ENCODE results near the gene OR2K2. TPM values are rescaled to one million over a fixed set of nuclear protein-coding genes. Genes with fewer than 3 reads are reported as not detected.

OR2K2 gene
- total and polyA plus RNA-seq, 2 donors (not counting 1 experiment from before 2014, with no cell fraction given): not detected

DNA sequence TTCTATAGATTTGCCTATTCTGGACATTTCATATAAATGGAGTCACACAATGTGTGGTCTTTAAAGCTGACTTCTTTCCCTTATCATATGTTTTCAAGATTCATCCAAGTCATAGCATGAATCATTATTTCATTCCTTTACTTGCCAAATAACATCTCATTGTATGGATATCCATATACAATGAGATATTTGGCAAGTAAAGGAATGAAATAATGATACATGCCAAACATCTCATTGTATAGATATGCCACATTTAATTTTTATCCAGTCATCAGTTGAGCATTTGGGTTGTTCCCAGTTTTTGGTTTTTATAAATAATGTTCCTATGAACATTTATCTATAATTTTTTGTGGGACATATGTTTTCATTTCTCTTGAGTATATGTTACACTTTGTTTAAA, 20.5 kb upstream of the OR2K2 start:
- CTCF ChIA-PET: no interaction called here
- Mint-ChIP-seq H3K27me3 (peaks cover 6% of the 10 kb centered on the region), H3K9me3 (ENCODE audit: insufficient read depth) (no peaks in the 10 kb centered on the region), H3K4me3 (no peak overlapping the region), H3K27ac (no peak overlapping the region), H3K4me1 (no peaks in the 10 kb centered on the region)
- ATAC-seq (ENCODE audit: low read depth) (no peak), DNase-seq (no peak)
- Histone ChIP-seq H3K36me3 (replicated peaks in 1 of 2; ENCODE audit: control extremely low read depth in 1 of 2, control insufficient read depth in 1 of 2, extremely low read depth in 1 of 2, insufficient read depth in 2 of 2, low read length in 1 of 2) (no peaks in the 10 kb centered on the region), H4K20me1 (ENCODE audit: control insufficient read depth, insufficient read depth, low read length, poor library complexity, severe bottlenecking) (no peaks in the 10 kb centered on the region), H3K4me1 (ENCODE audit: control insufficient read depth in 2 of 2, insufficient read depth in 2 of 2, low read length in 2 of 2) (no peaks in the 10 kb centered on the region), H3K9me3 (ENCODE audit: control extremely low read depth in 1 of 3, control insufficient read depth in 2 of 3, insufficient read depth in 1 of 3, low read length in 2 of 3) (no peaks in the 10 kb centered on the region), H3K27ac (ENCODE audit: low read length in 2 of 2) (no peak overlapping the region), H3K79me2 (ENCODE audit: control insufficient read depth, insufficient read depth, low read length) (no peaks in the 10 kb centered on the region), H3K4me2 (replicated peaks; ENCODE audit: low read depth, low read length, poor library complexity, severe bottlenecking) (no peak overlapping the region), H2AFZ (ENCODE audit: insufficient read depth, low read depth, low read length, poor library complexity, severe bottlenecking) (no peak overlapping the region), H3K9ac (ENCODE audit: low read length) (no peak overlapping the region), H3K4me3 (ENCODE audit: control extremely low read depth in 1 of 5, extremely low read depth in 1 of 5, insufficient read depth in 1 of 5, low read depth in 2 of 5, low read length in 4 of 5) (no peak overlapping the region), H3K27me3 (replicated peaks in 1 of 4; ENCODE audit: control extremely low read depth in 1 of 4, control insufficient read depth in 3 of 4, insufficient read depth in 4 of 4, low read length in 3 of 4) (no peaks in the 10 kb centered on the region)
- POLR2A ChIA-PET: no interaction called here
- intact Hi-C loops (cut with micrococcal nuclease): no loop called here
- TF ChIP-seq, protein P1, sequence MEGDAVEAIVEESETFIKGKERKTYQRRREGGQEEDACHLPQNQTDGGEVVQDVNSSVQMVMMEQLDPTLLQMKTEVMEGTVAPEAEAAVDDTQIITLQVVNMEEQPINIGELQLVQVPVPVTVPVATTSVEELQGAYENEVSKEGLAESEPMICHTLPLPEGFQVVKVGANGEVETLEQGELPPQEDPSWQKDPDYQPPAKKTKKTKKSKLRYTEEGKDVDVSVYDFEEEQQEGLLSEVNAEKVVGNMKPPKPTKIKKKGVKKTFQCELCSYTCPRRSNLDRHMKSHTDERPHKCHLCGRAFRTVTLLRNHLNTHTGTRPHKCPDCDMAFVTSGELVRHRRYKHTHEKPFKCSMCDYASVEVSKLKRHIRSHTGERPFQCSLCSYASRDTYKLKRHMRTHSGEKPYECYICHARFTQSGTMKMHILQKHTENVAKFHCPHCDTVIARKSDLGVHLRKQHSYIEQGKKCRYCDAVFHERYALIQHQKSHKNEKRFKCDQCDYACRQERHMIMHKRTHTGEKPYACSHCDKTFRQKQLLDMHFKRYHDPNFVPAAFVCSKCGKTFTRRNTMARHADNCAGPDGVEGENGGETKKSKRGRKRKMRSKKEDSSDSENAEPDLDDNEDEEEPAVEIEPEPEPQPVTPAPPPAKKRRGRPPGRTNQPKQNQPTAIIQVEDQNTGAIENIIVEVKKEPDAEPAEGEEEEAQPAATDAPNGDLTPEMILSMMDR (IDR thresholded peaks at IDR 0.05): no peak
- TF ChIP-seq EZH2 (IDR thresholded peaks at IDR 0.05; ENCODE audit: borderline replicate concordance, insufficient read depth, low read depth, low read length, poor library complexity, severe bottlenecking): no peak

DNA sequence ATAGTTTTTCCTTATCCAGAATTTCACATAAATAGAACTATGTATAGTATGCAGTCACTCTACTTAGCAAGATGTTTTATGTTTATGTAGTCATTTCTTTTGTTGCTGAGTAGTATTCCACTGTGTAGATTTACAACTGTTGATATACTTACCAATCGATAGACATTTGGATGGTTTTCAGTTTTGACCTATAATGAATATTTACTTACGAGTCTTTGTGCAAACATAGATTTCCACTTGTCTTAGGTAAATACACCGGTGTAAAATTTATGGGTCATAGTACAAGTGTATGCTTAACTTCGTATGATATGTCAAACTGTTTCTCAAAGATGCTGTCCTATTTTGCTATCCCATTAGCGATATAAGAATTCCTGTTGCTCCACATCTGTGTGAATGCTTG, 19.7 kb upstream of the OR2K2 start:
- H3K4me3 ChIP-seq (ENCODE audit: control extremely low read depth in 1 of 5, extremely low read depth in 1 of 5, insufficient read depth in 1 of 5, low read depth in 2 of 5, low read length in 4 of 5): no peak overlapping the region
- peaks cover 6% of the 10 kb centered on the region for H3K27me3 Mint-ChIP-seq
- DNase-seq: no peak
- ChIA-PET CTCF (interaction anchor here (0.6 kb wide), 1 partner anchor 58 kb away, joined by 4 read pairs; no protein-coding TSS in a partner anchor), POLR2A (no interaction called here)
- H3K4me3 Mint-ChIP-seq: no peak overlapping the region
- no peak overlapping the region for H3K9ac ChIP-seq (ENCODE audit: low read length)
- H3K27me3 ChIP-seq (replicated peaks in 1 of 4; ENCODE audit: control extremely low read depth in 1 of 4, control insufficient read depth in 3 of 4, insufficient read depth in 4 of 4, low read length in 3 of 4): no peaks in the 10 kb centered on the region
- no peaks in the 10 kb centered on the region for H3K4me1 ChIP-seq (ENCODE audit: control insufficient read depth in 2 of 2, insufficient read depth in 2 of 2, low read length in 2 of 2)
- H3K27ac Mint-ChIP-seq: no peak overlapping the region
- H3K27ac ChIP-seq (ENCODE audit: low read length in 2 of 2): no peak overlapping the region
- H3K36me3 ChIP-seq (replicated peaks in 1 of 2; ENCODE audit: control extremely low read depth in 1 of 2, control insufficient read depth in 1 of 2, extremely low read depth in 1 of 2, insufficient read depth in 2 of 2, low read length in 1 of 2): no peaks in the 10 kb centered on the region
- H3K79me2 ChIP-seq (ENCODE audit: control insufficient read depth, insufficient read depth, low read length): no peaks in the 10 kb centered on the region
- no peak overlapping the region for H2AFZ ChIP-seq (ENCODE audit: insufficient read depth, low read depth, low read length, poor library complexity, severe bottlenecking)
- TF ChIP-seq EZH2 (IDR thresholded peaks at IDR 0.05; ENCODE audit: borderline replicate concordance, insufficient read depth, low read depth, low read length, poor library complexity, severe bottlenecking): no peak
- TF ChIP-seq, protein P1 (IDR thresholded peaks at IDR 0.05): no peak
- intact Hi-C loops (cut with micrococcal nuclease): no loop called here
- no peak for ATAC-seq (ENCODE audit: low read depth)
- H4K20me1 ChIP-seq (ENCODE audit: control insufficient read depth, insufficient read depth, low read length, poor library complexity, severe bottlenecking): no peaks in the 10 kb centered on the region
- H3K9me3 Mint-ChIP-seq (ENCODE audit: insufficient read depth): no peaks in the 10 kb centered on the region
- no peaks in the 10 kb centered on the region for H3K4me1 Mint-ChIP-seq
- no CpG with 5 or more reads among the region's 5 CpGs for WGBS (ENCODE audit: insufficient coverage)
- H3K4me2 ChIP-seq (replicated peaks; ENCODE audit: low read depth, low read length, poor library complexity, severe bottlenecking): no peak overlapping the region
- no peaks in the 10 kb centered on the region for H3K9me3 ChIP-seq (ENCODE audit: control extremely low read depth in 1 of 3, control insufficient read depth in 2 of 3, insufficient read depth in 1 of 3, low read length in 2 of 3)
